OCI-LY3 (cell line): ENCODE measurements around the gene MRPL39.

Source experiments
- EZH2phosphoT487 ChIP-seq: fragments of 200-600 bp; shearing (Covaris generic); IDR thresholded peaks from 2 replicates; pipeline ENCODE4 v1.6.1; 2018; ENCODE audit warnings: antibody characterized with exemption, mixed run types, low read depth
- TF ChIP-seq, protein P1 (sequence below): fragments of 200-600, 300-600 bp; sonication (generic); IDR thresholded peaks from 2 replicates; pipeline ENCODE4 v1.5.1; 2014; ENCODE audit warnings: antibody characterized with exemption, low read length, low read depth

DNA sequence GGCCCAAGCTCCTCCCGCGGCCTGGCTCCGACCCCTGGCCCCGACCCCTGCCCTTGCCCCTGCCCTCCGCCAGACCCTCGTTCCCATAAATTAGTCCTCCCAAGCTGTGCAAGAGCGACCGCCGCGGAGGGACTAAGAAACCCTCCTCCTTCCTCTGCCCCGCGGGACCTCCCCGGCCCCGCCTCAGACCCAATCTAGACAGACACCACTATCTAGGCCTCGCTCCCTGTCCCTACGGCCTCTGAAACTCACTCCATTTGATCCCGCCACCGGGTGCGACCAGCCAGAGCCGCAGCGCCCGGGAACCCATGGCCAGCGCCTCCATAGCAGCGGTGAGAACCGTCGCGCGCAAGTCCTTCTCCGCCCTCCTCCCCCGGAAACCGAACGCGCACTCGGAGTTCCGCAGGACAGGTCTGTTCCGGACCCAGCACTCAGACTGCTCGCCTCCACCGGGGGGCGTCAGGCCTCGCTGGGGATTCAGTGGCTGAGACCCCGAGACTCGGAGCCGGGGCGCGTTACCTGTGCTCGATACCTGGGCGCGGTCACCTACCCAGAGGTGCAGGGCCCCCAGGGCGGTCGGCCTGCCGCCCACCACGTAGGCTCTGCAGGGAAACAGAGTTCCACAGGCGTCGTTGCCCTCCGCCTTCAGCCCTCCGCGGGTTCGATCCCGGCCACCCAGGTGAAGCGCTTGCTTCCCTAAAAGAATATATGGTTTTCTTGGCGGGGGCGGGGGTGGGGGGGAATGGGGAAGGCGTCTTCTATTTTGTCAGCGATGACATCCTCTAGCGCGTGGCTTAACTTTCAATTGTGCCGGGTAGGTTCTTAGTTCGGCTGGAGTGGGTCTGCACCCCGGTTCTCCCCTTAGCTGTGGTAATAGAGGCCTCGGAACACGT is at the start of gene MRPL39:
- TF ChIP-seq, protein P1, sequence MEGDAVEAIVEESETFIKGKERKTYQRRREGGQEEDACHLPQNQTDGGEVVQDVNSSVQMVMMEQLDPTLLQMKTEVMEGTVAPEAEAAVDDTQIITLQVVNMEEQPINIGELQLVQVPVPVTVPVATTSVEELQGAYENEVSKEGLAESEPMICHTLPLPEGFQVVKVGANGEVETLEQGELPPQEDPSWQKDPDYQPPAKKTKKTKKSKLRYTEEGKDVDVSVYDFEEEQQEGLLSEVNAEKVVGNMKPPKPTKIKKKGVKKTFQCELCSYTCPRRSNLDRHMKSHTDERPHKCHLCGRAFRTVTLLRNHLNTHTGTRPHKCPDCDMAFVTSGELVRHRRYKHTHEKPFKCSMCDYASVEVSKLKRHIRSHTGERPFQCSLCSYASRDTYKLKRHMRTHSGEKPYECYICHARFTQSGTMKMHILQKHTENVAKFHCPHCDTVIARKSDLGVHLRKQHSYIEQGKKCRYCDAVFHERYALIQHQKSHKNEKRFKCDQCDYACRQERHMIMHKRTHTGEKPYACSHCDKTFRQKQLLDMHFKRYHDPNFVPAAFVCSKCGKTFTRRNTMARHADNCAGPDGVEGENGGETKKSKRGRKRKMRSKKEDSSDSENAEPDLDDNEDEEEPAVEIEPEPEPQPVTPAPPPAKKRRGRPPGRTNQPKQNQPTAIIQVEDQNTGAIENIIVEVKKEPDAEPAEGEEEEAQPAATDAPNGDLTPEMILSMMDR = peak; percentile 62
- no peak for TF ChIP-seq EZH2phosphoT487
